Ovary (tissue), 9 donors: Measurements from ENCODE around the gene LPIN2. TPM values are rescaled to one million over a fixed set of nuclear protein-coding genes. Genes with fewer than 3 reads are reported as not detected.
"Not testable (repeated sequence)": the region's sequence is repeated elsewhere in the genome, so short reads cannot be mapped to it uniquely, and the experiment has no call there.

Experiments
- DNase-seq, 5 donors: peaks; one replicate each; pipeline ENCODE4 v3.0.0-alpha.2; 2019 to 2020
- H3K27ac ChIP-seq, 2 donors: fragments of 200-600 bp; one replicate each; pipeline versions ENCODE4 v1.5.1 to v1.8.0; 2019 to 2022
- H3K27me3 ChIP-seq: fragments of 200-600 bp; one replicate; pipeline ENCODE4 v1.8.0; 2022
- H3K36me3 ChIP-seq: fragments of 200-600 bp; sonication (generic); one replicate; pipeline ENCODE4 v1.5.1; 2019
- H3K4me1 ChIP-seq: one replicate; pipeline ENCODE4 v1.8.1; 2013; ENCODE audit warnings: mild to moderate bottlenecking, moderate library complexity; ENCODE audit not compliant: insufficient read depth
- H3K4me3 ChIP-seq: fragments of 200-600 bp; sonication (generic); one replicate; pipeline ENCODE4 v1.5.1; 2017
- H3K9me3 ChIP-seq, 2 donors: fragments of 200-600 bp in 1 of 2; sonication (generic) in 1 of 2; one replicate each; pipeline versions ENCODE4 v1.5.1 to v1.8.1; 2013 to 2019; ENCODE audit warnings: mild to moderate bottlenecking in 1 of 2, moderate library complexity in 1 of 2
- EP300 ChIP-seq: sonication (generic); formaldehyde crosslinking; IDR thresholded peaks from one replicate; pipeline ENCODE4 v1.6.1; 2017; ENCODE audit warnings: antibody characterized with exemption
- POLR2A ChIP-seq: fragments of 450-650 bp; IDR thresholded peaks from one replicate; pipeline ENCODE4 v1.6.1; 2017; ENCODE audit warnings: antibody characterized with exemption, mild to moderate bottlenecking, moderate library complexity
- WGBS, 3 donors: extraction: QIAGEN DNeasy Blood & Tissue Kit in 1 of 3; methylation state at CpG; one replicate each; pipeline versions ENCODE4 v1.1.5 to v1.1.7; 2013 to 2017; 5-methylcytosine and 5-hydroxymethylcytosine counted together
- intact Hi-C, 4 donors: fragments of 100-400 bp; cut with DNase I; formaldehyde crosslinking; loops; one replicate each; pipeline versions ENCODE4 v1.11.0 to v1.15.1; 2022 to 2023
- polyA plus RNA-seq, 2 donors: library from polyadenylated mRNA; stranded (reverse); fragments of 200-250 nt in 1 of 2; fragments of 350-450 nt in 1 of 2; fragmentation: Illumina TruSeq in 1 of 2; extraction: RNeasy Lipid Tissue Mini Kit (QIAGEN cat#74804) in 1 of 2; gene quantifications; one replicate each; pipeline ENCODE4 v1.2.3, GENCODE V29; 2013 to 2014
- total RNA-seq, 7 donors: library from RNA; depleted of rRNA in 2 of 7; stranded (reverse); fragments of >200 nt in 2 of 7; fragmentation: NEBNext Ultra II Directional in 3 of 7; extraction: Animal tissue kit (Norgen Biotek cat#: 25700) in 3 of 7; gene quantifications; one replicate each; pipeline versions ENCODE4 v1.1.0 to v1.2.4, GENCODE V29; 2016 to 2023
- TF ChIP-seq, protein P1 (sequence below), 3 donors: fragments of 450-650 bp in 2 of 3; fragments of 200-600 bp in 1 of 3; IDR thresholded peaks; one replicate each; pipeline versions ENCODE4 v1.5.1 to v1.8.0; 2016 to 2022; ENCODE audit warnings: antibody characterized with exemption in 3 of 3, mild to moderate bottlenecking in 1 of 3
- donor health status: DM: no; HTN: no; CAD: no; lungs with moderate emphysema.
- donor health status: DM: no; HTN: no; CAD: no.
- donor health status: Bipolar disorder and iron deficiency.
- donor health status: DM: yes; HTN: yes; CAD: no.
- donor health status: DM: no; HTN: no; CAD: no.
- donor health status: DM: yes; HTN: yes; CAD: no.

The LPIN2 gene
- total and polyA plus RNA-seq, 9 donors = 13.4 to 44.7 (median 26.4) TPM

DNA sequence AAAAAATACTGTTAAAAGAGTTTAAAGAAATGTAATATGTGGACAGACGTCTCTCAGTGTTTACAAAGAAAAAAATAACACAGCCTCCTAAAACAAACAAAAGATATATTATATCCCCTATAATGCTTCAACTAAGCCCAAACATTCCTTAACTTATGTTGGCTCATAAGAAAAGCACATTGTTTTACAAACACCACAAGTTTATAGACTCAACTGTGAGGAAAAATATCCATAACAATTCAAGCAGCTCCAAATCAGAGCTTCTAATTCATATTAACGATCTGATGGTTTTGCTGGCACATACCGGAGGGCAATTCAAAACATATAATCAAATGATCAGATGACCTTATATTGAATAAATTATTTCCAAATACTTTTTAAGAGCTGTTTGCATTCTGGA, 5.5 kb downstream of the LPIN2 start:
- intact Hi-C loops = no loop called here
- Histone ChIP-seq H3K4me3 (no peak overlapping the region), H3K27me3 (no peaks in the 10 kb centered on the region), H3K4me1 (peaks cover 9% of the 10 kb centered on the region), H3K36me3 (no peaks in the 10 kb centered on the region), H3K9me3 (no peaks in the 10 kb centered on the region), H3K27ac (no peak overlapping the region)
- WGBS, 3 donors = 18 to 48% (median 18%) methylated on average over 3 of the region's 3 CpGs
- TF ChIP-seq, protein P1, sequence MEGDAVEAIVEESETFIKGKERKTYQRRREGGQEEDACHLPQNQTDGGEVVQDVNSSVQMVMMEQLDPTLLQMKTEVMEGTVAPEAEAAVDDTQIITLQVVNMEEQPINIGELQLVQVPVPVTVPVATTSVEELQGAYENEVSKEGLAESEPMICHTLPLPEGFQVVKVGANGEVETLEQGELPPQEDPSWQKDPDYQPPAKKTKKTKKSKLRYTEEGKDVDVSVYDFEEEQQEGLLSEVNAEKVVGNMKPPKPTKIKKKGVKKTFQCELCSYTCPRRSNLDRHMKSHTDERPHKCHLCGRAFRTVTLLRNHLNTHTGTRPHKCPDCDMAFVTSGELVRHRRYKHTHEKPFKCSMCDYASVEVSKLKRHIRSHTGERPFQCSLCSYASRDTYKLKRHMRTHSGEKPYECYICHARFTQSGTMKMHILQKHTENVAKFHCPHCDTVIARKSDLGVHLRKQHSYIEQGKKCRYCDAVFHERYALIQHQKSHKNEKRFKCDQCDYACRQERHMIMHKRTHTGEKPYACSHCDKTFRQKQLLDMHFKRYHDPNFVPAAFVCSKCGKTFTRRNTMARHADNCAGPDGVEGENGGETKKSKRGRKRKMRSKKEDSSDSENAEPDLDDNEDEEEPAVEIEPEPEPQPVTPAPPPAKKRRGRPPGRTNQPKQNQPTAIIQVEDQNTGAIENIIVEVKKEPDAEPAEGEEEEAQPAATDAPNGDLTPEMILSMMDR (IDR thresholded peaks at IDR 0.05) = no peak
- TF ChIP-seq EP300 (no peak), POLR2A (no peak)
- no peak for DNase-seq

GRCh38 chr18:3005462-3005861, 7.5 kb downstream of the LPIN2 start:
- intact Hi-C loops = no loop called here
- H3K27me3 ChIP-seq = no peaks in the 10 kb centered on the region
- TF ChIP-seq EP300 (no peak), POLR2A (no peak)
- TF ChIP-seq, protein P1 (IDR thresholded peaks at IDR 0.05) = no peak
- 83 to 87% (median 86%) methylated on average over 6 of the region's 6 CpGs for WGBS, 3 donors
- no peaks in the 10 kb centered on the region for H3K36me3 ChIP-seq
- DNase-seq = no peak
- H3K9me3 ChIP-seq = no peaks in the 10 kb centered on the region
- no peak overlapping the region for H3K4me3 ChIP-seq
- peaks cover 5% of the 10 kb centered on the region for H3K4me1 ChIP-seq
- H3K27ac ChIP-seq = no peak overlapping the region

DNA sequence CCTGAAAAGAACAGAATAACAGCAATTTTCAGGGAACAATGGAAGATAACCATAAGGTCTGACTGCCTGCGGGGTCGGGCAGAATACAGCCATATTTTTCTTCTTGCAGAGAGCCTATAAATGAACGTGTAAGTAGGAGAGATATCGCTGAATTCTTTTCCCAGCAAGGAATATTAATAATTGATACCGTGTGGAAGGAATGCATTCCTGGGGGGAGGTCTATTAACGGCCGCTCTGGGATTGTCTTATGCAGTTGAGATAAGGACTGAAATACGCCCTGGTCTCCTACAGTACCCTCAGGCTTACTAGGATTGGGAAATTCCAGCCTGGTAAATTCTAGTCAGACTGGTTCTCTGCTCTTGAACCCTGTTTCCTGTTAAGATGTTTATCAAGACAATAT, 9.2 kb downstream of the LPIN2 start:
- H3K9me3 ChIP-seq, intact Hi-C loops, H3K4me1 ChIP-seq, H3K36me3 ChIP-seq, H3K27ac ChIP-seq, H3K4me3 ChIP-seq, H3K27me3 ChIP-seq, DNase-seq: not testable (repeated sequence)
- WGBS, 3 donors = 80 to 81% (median 80%) methylated on average over 8 of the region's 8 CpGs

- H3K36me3 ChIP-seq = no peaks in the 10 kb centered on the region
- H3K27me3 ChIP-seq = no peaks in the 10 kb centered on the region
- 40 to 47% (median 46%) methylated on average over 5 of the region's 5 CpGs for WGBS, 3 donors
- no peak overlapping the region for H3K27ac ChIP-seq
- H3K4me3 ChIP-seq = no peak overlapping the region
- peaks cover 8% of the 10 kb centered on the region for H3K4me1 ChIP-seq
- TF ChIP-seq, protein P1 (IDR thresholded peaks at IDR 0.05) = no peak
- TF ChIP-seq POLR2A = no peak
- TF ChIP-seq EP300 = no peak
- no peaks in the 10 kb centered on the region for H3K9me3 ChIP-seq
- no peak for DNase-seq
- intact Hi-C loops = no loop called here
Measured at GRCh38 chr18:3002732-3003131, 10.2 kb downstream of the LPIN2 start.

GRCh38 chr18:2998644-2999043, 14.3 kb downstream of the LPIN2 start:
- no peak for DNase-seq
- H3K4me3 ChIP-seq = no peak overlapping the region
- WGBS, 3 donors = 63 to 72% (median 69%) methylated on average over 3 of the region's 3 CpGs
- intact Hi-C loops = loop anchor here in 1 of 4 donors (2.0 kb wide), 1 partner anchor 14 kb away; the partner anchor contains the start of gene LPIN2
- peaks cover 10% of the 10 kb centered on the region for H3K4me1 ChIP-seq
- no peaks in the 10 kb centered on the region for H3K36me3 ChIP-seq
- no peaks in the 10 kb centered on the region for H3K9me3 ChIP-seq
- TF ChIP-seq POLR2A (no peak), EP300 (no peak)
- TF ChIP-seq, protein P1 (IDR thresholded peaks at IDR 0.05) = no peak
- H3K27me3 ChIP-seq = no peaks in the 10 kb centered on the region
- H3K27ac ChIP-seq = peak overlapping the region in 1 of 2 donors; percentile 31
